Ectodermal cell (in vitro differentiated cells): ENCODE measurements around the gene DCAF15.
"Not testable (repeated sequence)": the region's sequence is repeated elsewhere in the genome, so short reads cannot be mapped to it uniquely, and the experiment has no call there.

Experiments used
- H3K27ac ChIP-seq: 2 replicates; pipeline ENCODE4 v1.7.0; 2013; ENCODE audit warnings: mild to moderate bottlenecking, low read depth, low read length; ENCODE audit not compliant: insufficient read depth, poor library complexity, severe bottlenecking
- H3K27me3 ChIP-seq: 2 replicates; pipeline ENCODE4 v1.7.0; 2013; ENCODE audit warnings: mild to moderate bottlenecking, low read length; ENCODE audit not compliant: insufficient read depth, control insufficient read depth, poor library complexity, severe bottlenecking
- H3K36me3 ChIP-seq: one replicate; pipeline ENCODE4 v1.7.0; 2013; ENCODE audit warnings: low read length; ENCODE audit not compliant: control insufficient read depth, insufficient read depth
- H3K4me1 ChIP-seq: one replicate; pipeline ENCODE4 v1.7.0; 2013; ENCODE audit warnings: low read length; ENCODE audit not compliant: control insufficient read depth, insufficient read depth
- H3K4me3 ChIP-seq: 2 replicates; pipeline ENCODE4 v1.7.0; 2013; ENCODE audit warnings: low read depth, low read length, control low read depth; ENCODE audit not compliant: insufficient read depth
- H3K9me3 ChIP-seq: 2 replicates; pipeline ENCODE4 v1.7.0; 2013; ENCODE audit warnings: mild to moderate bottlenecking, low read length, moderate library complexity; ENCODE audit not compliant: control insufficient read depth
- WGBS, 2 experiments: methylation state at CpG; one replicate each; pipeline ENCODE4 v1.1.7; 2013; ENCODE audit warnings: missing lambda C conversion rate in 2 of 2; 5-methylcytosine and 5-hydroxymethylcytosine counted together

DCAF15 gene

GRCh38 chr19:13917888-13918406 lies 34.4 kb upstream of the DCAF15 start:
- Histone ChIP-seq H3K4me3 (no peak overlapping the region), H3K27ac (no peak overlapping the region), H3K4me1 (no peaks in the 10 kb centered on the region), H3K27me3 (no peaks in the 10 kb centered on the region), H3K36me3 (peaks cover 44% of the 10 kb centered on the region), H3K9me3 (peaks cover 5% of the 10 kb centered on the region)
- WGBS, 2 experiments, result 94 to 96% methylated on average over 14 of the region's 14 CpGs

GRCh38 chr19:13918726-13919411 lies 33.4 kb upstream of the DCAF15 start:
- H3K9me3 ChIP-seq, result peaks cover 5% of the 10 kb centered on the region
- no peak overlapping the region for H3K27ac ChIP-seq
- no peak overlapping the region for H3K4me3 ChIP-seq
- H3K4me1 ChIP-seq, result no peaks in the 10 kb centered on the region
- H3K27me3 ChIP-seq, result no peaks in the 10 kb centered on the region
- H3K36me3 ChIP-seq, result peaks cover 41% of the 10 kb centered on the region
- 90 to 91% methylated on average over 34 of the region's 34 CpGs for WGBS, 2 experiments

- WGBS, 2 experiments, result 96 to 98% methylated on average over 11 of the region's 11 CpGs
- no peaks in the 10 kb centered on the region for H3K27me3 ChIP-seq
- H3K27ac ChIP-seq, result no peak overlapping the region
- peaks cover 5% of the 10 kb centered on the region for H3K9me3 ChIP-seq
- H3K4me3 ChIP-seq, result no peak overlapping the region
- no peaks in the 10 kb centered on the region for H3K4me1 ChIP-seq
- peaks cover 32% of the 10 kb centered on the region for H3K36me3 ChIP-seq
Measured at GRCh38 chr19:13920524-13920923, 31.8 kb upstream of the DCAF15 start.

GRCh38 chr19:13920940-13921747 lies 31.2 kb upstream of the DCAF15 start:
- Histone ChIP-seq H3K4me1 (no peaks in the 10 kb centered on the region), H3K27me3 (no peaks in the 10 kb centered on the region), H3K36me3 (peaks cover 26% of the 10 kb centered on the region), H3K9me3 (peaks cover 5% of the 10 kb centered on the region), H3K27ac (no peak overlapping the region), H3K4me3 (no peak overlapping the region)
- 94 to 95% methylated on average over 2 of the region's 2 CpGs for WGBS, 2 experiments

GRCh38 chr19:13922118-13922517 lies 30.2 kb upstream of the DCAF15 start:
- 93 to 96% methylated on average over 6 of the region's 6 CpGs for WGBS, 2 experiments
- not testable (repeated sequence) for H3K27me3 ChIP-seq, H3K27ac ChIP-seq, H3K4me1 ChIP-seq, H3K9me3 ChIP-seq, H3K4me3 ChIP-seq
- peaks cover 26% of the 10 kb centered on the region for H3K36me3 ChIP-seq

- Histone ChIP-seq H3K9me3 (peaks cover 5% of the 10 kb centered on the region), H3K36me3 (peaks cover 26% of the 10 kb centered on the region), H3K27ac (no peak overlapping the region), H3K4me1 (no peaks in the 10 kb centered on the region), H3K4me3 (no peak overlapping the region), H3K27me3 (no peaks in the 10 kb centered on the region)
- 95% methylated on average over 28 of the region's 28 CpGs for WGBS, 2 experiments
Measured at GRCh38 chr19:13923194-13923987, 28.9 kb upstream of the DCAF15 start.

- Histone ChIP-seq H3K27ac (no peak overlapping the region), H3K4me1 (no peaks in the 10 kb centered on the region), H3K36me3 (peaks cover 7% of the 10 kb centered on the region), H3K9me3 (no peaks in the 10 kb centered on the region), H3K4me3 (no peak overlapping the region), H3K27me3 (no peaks in the 10 kb centered on the region)
- WGBS, 2 experiments, result 94 to 95% methylated on average over 2 of the region's 4 CpGs
Measured at GRCh38 chr19:13926010-13926409, 26.3 kb upstream of the DCAF15 start.

- H3K9me3 ChIP-seq, result no peaks in the 10 kb centered on the region
- H3K4me3 ChIP-seq, result no peak overlapping the region
- peaks cover 1% of the 10 kb centered on the region for H3K36me3 ChIP-seq
- 94% methylated on average over 8 of the region's 8 CpGs for WGBS, 2 experiments
- H3K27ac ChIP-seq, result no peak overlapping the region
- no peaks in the 10 kb centered on the region for H3K27me3 ChIP-seq
- no peaks in the 10 kb centered on the region for H3K4me1 ChIP-seq
Measured at GRCh38 chr19:13926715-13927114, 25.6 kb upstream of the DCAF15 start.

- WGBS, 2 experiments, result 94 to 96% methylated on average over 12 of the region's 12 CpGs
- Histone ChIP-seq H3K4me3 (no peak overlapping the region), H3K27ac (no peak overlapping the region), H3K4me1 (no peaks in the 10 kb centered on the region), H3K36me3 (no peaks in the 10 kb centered on the region), H3K27me3 (no peaks in the 10 kb centered on the region), H3K9me3 (no peaks in the 10 kb centered on the region)
Measured at GRCh38 chr19:13929340-13929739, 23.0 kb upstream of the DCAF15 start.

- H3K9me3 ChIP-seq, result no peaks in the 10 kb centered on the region
- no peaks in the 10 kb centered on the region for H3K4me1 ChIP-seq
- WGBS, 2 experiments, result 93% methylated on average over 17 of the region's 17 CpGs
Measured at GRCh38 chr19:13929956-13930355, 22.4 kb upstream of the DCAF15 start.

More at GRCh38 chr19:13929956-13930355, 22.4 kb upstream of the DCAF15 start:
- Histone ChIP-seq H3K4me3 (no peak overlapping the region), H3K27ac (no peak overlapping the region), H3K36me3 (no peaks in the 10 kb centered on the region), H3K27me3 (no peaks in the 10 kb centered on the region)
